Mucosa of descending colon (tissue), 3 donors: Measurements from ENCODE around the gene MCAT. TPM values are rescaled to one million over a fixed set of nuclear protein-coding genes. Genes with fewer than 3 reads are reported as not detected.

Source experiments
- ATAC-seq: fragments of 200-7000 bp; cut with Tn5 transposase; one replicate; pipeline ENCODE4 v1.9.1; 2020; ENCODE audit warnings: mild to moderate bottlenecking, moderate library complexity
- DNase-seq, 3 donors: peaks; one replicate each; pipeline ENCODE4 v3.0.0-alpha.2; 2020
- H3K36me3 ChIP-seq: fragments of 200-600 bp; one replicate; pipeline ENCODE4 v1.8.0; 2021; ENCODE audit warnings: low read depth, mild to moderate bottlenecking
- H3K4me1 ChIP-seq: fragments of 200-600 bp; one replicate; pipeline ENCODE4 v1.8.0; 2021; ENCODE audit warnings: low read depth, mild to moderate bottlenecking
- H3K4me3 ChIP-seq: fragments of 200-600 bp; one replicate; pipeline ENCODE4 v1.8.0; 2021; ENCODE audit warnings: mild to moderate bottlenecking
- H3K9me3 ChIP-seq: fragments of 200-600 bp; one replicate; pipeline ENCODE4 v1.8.0; 2021; ENCODE audit warnings: mild to moderate bottlenecking
- CTCF ChIP-seq: fragments of 200-600 bp; IDR thresholded peaks from one replicate; pipeline ENCODE4 v1.8.0; 2022; ENCODE audit warnings: antibody characterized with exemption, mild to moderate bottlenecking
- intact Hi-C, 2 donors: fragments of 100-400 bp; cut with DNase I in 1 of 2; cut with micrococcal nuclease in 1 of 2; formaldehyde crosslinking; loops; one replicate each; pipeline versions ENCODE4 v1.11.0 to v1.11.1; 2022; cut with DNase I, micrococcal nuclease
- total RNA-seq, 3 donors: library from RNA; stranded (reverse); fragmentation: NEBNext Ultra II Directional in 2 of 3; extraction: Animal tissue kit (Norgen Biotek cat#: 25700) in 2 of 3; gene quantifications; one replicate each; pipeline versions ENCODE4 v1.2.1 to v1.2.4, GENCODE V29; 2021 to 2023
- donor health status: DM: no; HTN: no; CAD: no; lungs with moderate emphysema.
- donor health status: DM: no; HTN: no; CAD: no.
- donor health status: DM: no; HTN: yes; CAD: no.

The MCAT gene
- total RNA-seq, 3 donors from 2014 or later = 16.1 to 18.8 (median 17.0) TPM

DNA sequence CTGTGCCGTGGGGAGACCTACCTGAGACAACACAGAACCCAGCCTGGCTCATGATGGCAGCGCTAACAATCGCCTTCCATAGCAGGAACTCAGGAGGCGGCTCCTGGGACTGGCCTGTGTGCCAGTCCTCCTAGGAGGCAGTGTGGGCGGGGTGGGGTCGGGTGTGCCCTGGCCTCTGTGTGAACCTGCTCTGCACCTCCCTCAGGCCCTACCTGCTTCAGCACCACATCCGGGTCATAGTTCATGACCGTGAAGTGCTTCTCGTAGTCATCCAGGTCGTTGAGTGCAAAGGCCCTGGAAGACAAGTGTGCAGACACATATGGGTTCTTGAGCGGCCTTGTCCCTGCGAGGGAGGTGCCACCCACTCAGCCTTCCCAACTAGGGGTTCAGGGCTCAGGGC is 28.4 kb upstream of the MCAT start:
- no peaks in the 10 kb centered on the region for H3K9me3 ChIP-seq
- H3K4me3 ChIP-seq = no peak overlapping the region
- H3K4me1 ChIP-seq = peaks cover 12% of the 10 kb centered on the region
- TF ChIP-seq CTCF = no peak
- ATAC-seq (peak; percentile 94), DNase-seq (peak; percentile 87 to 92 (median 92))
- intact Hi-C loops = no loop called here
- peaks cover 5% of the 10 kb centered on the region for H3K36me3 ChIP-seq

DNA sequence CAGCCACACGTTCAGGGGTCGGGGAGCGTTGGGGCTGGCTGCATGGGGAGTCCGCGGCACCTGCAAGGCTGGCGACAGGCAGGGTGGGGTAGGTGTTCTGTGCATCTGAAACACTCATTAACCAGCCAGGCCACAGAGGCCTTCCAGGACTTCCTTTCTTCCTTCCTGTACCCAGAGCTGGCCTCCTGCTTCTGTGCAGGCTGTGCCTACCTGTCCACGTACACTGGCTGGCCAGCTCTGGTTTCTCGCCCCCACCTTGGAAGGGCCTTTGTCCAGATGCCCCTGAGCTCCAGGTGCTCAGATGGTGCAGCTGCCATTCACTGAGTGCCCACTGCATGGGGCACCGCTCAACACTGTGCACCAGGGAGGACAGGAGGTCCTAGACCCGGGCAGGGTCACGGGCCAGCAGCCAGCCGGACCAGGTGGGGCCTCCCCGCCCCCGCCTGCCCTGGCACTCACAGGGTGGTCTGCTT is 27.9 kb upstream of the MCAT start:
- Histone ChIP-seq H3K4me3 (no peak overlapping the region), H3K4me1 (peaks cover 12% of the 10 kb centered on the region), H3K9me3 (no peaks in the 10 kb centered on the region), H3K36me3 (peaks cover 5% of the 10 kb centered on the region)
- peak; percentile 87 for ATAC-seq
- no peak for TF ChIP-seq CTCF
- intact Hi-C loops = no loop called here
- DNase-seq = peak; percentile 63 to 76 (median 73)

- TF ChIP-seq CTCF = no peak
- Histone ChIP-seq H3K4me1 (peaks cover 12% of the 10 kb centered on the region), H3K4me3 (no peak overlapping the region), H3K9me3 (no peaks in the 10 kb centered on the region), H3K36me3 (peaks cover 5% of the 10 kb centered on the region)
- DNase-seq (peak in 2 of 3 donors; percentile 28 to 41), ATAC-seq (no peak)
- intact Hi-C loops = no loop called here
These were observed 26.9 kb upstream of the MCAT start for GRCh38 chr22:43170131-43170480.

DNA sequence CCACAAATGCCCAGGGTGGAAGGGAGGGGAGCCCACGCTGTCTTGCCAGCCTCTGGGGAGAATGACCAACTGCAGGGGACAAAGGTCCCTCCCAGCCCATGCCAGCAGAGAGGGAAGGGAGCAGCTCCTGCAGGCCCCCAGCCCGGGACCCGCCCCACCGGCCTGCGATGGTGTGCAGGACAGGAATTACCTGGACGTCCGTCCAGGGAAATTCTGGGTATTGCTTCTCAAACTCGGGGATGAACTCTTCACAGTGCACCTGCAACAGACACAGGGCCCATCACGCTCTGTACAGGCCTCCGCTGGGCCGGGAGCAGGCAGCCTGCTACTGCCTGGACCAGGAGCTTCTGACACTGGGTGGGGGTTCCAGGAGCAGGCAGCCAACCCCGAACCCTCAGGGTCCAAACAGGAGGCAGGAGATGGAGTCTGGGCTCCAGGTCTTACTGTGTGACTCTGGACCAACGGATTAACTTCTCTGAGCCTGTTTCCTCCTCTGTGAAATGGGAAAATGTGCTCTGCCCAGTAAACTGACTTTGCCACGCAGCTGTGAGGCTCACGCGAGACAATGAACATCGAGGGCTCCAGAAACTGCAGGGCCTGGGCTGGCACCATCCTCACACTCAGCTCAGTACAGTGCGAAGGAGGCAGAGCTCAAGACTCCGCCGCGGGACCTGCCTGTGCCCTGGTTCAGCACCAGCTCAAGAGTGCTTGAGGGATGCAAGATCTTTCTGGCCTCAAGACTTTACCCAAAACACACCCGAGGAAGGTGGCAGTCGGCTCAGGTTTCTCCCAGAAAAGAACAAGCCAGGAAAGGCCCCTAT is 26.3 kb upstream of the MCAT start:
- DNase-seq (peak in 1 of 3 donors; percentile 39), ATAC-seq (no peak)
- H3K4me1 ChIP-seq = peaks cover 12% of the 10 kb centered on the region
- H3K4me3 ChIP-seq = no peak overlapping the region
- intact Hi-C loops = no loop called here
- TF ChIP-seq CTCF = no peak
- H3K9me3 ChIP-seq = no peaks in the 10 kb centered on the region
- peaks cover 5% of the 10 kb centered on the region for H3K36me3 ChIP-seq

- no peak overlapping the region for H3K4me3 ChIP-seq
- intact Hi-C loops = no loop called here
- H3K36me3 ChIP-seq = peaks cover 5% of the 10 kb centered on the region
- DNase-seq (peak in 1 of 3 donors; percentile 41), ATAC-seq (no peak)
- H3K9me3 ChIP-seq = no peaks in the 10 kb centered on the region
- H3K4me1 ChIP-seq = peaks cover 14% of the 10 kb centered on the region
- TF ChIP-seq CTCF = no peak
These were observed 25.5 kb upstream of the MCAT start for GRCh38 chr22:43168471-43169309.
